ENCODE data around the gene GNMT. TPM values are rescaled to one million over a fixed set of nuclear protein-coding genes. Genes with fewer than 3 reads are reported as not detected.
A peak's percentile ranks its signal among the peaks of the same experiment; 100 is the strongest.
"Not testable (repeated sequence)": the region's sequence is repeated elsewhere in the genome, so short reads cannot be mapped to it uniquely, and the experiment has no call there.

Gene GNMT
- polyA plus RNA-seq, 3 donors = 0.17 to 7.8 (median 0.31) TPM

DNA sequence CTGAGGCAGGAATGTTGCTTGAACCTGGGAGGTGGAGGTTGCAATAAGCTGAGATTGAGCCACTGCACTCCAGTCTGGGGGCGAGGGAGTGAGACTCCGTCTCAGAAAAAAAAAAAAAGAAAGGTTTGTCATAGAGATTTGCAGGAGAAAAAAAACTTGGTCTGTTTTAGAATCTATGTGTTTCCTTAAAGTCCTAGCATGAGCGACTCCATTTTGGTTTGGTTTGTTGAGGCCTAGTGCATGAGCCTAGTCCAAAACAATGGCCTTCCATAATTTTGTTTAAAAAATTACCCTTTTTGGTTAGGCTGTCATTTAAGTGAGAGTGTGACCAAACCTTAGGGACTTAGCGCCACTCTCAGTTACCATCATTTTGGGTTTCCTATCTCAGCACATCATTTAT, 8.2 kb upstream of the GNMT start:
- TF ChIP-seq, protein P1, sequence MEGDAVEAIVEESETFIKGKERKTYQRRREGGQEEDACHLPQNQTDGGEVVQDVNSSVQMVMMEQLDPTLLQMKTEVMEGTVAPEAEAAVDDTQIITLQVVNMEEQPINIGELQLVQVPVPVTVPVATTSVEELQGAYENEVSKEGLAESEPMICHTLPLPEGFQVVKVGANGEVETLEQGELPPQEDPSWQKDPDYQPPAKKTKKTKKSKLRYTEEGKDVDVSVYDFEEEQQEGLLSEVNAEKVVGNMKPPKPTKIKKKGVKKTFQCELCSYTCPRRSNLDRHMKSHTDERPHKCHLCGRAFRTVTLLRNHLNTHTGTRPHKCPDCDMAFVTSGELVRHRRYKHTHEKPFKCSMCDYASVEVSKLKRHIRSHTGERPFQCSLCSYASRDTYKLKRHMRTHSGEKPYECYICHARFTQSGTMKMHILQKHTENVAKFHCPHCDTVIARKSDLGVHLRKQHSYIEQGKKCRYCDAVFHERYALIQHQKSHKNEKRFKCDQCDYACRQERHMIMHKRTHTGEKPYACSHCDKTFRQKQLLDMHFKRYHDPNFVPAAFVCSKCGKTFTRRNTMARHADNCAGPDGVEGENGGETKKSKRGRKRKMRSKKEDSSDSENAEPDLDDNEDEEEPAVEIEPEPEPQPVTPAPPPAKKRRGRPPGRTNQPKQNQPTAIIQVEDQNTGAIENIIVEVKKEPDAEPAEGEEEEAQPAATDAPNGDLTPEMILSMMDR (IDR thresholded peaks at IDR 0.05) = no peak
- Histone ChIP-seq H3K9me3 (replicated peaks in 1 of 2; ENCODE audit: control insufficient read depth in 1 of 2, insufficient read depth in 1 of 2, low read length in 2 of 2) (no peaks in the 10 kb centered on the region), H3K27me3 (ENCODE audit: control insufficient read depth in 2 of 2, insufficient read depth in 2 of 2, low read length in 2 of 2) (no peaks in the 10 kb centered on the region), H3K27ac (ENCODE audit: low read depth in 1 of 2, low read length in 2 of 2) (no peak overlapping the region), H3K4me2 (replicated peaks; ENCODE audit: extremely low read depth, low read length, poor library complexity, severe bottlenecking) (no peak overlapping the region), H3K4me3 (replicated peaks in 1 of 3; ENCODE audit: low read depth in 2 of 3, low read length in 3 of 3) (no peak overlapping the region), H3K9ac (ENCODE audit: insufficient read depth, low read length, poor library complexity, severe bottlenecking) (no peak overlapping the region), H3K79me2 (ENCODE audit: insufficient read depth, low read length) (no peaks in the 10 kb centered on the region), H3K36me3 (replicated peaks in 1 of 2; ENCODE audit: control insufficient read depth in 1 of 2, insufficient read depth in 2 of 2, low read length in 2 of 2) (peaks cover 8 to 14% of the 10 kb centered on the region in 2 donors), H2AFZ (ENCODE audit: insufficient read depth, low read depth, low read length, poor library complexity, severe bottlenecking) (no peak overlapping the region), H4K20me1 (ENCODE audit: insufficient read depth, low read length) (no peaks in the 10 kb centered on the region), H3K4me1 (ENCODE audit: control insufficient read depth in 1 of 2, insufficient read depth in 2 of 2, low read length in 2 of 2) (no peaks in the 10 kb centered on the region)
- Mint-ChIP-seq H3K27me3 (ENCODE audit: low read depth in 3 of 3) (peaks cover 0 to 2% (median 0%) of the 10 kb centered on the region in 3 donors), H3K27ac (peak overlapping the region in 1 of 7 donors; percentile 59), H3K4me1 (no peaks in the 10 kb centered on the region), H3K9me3 (peaks cover 0 to 3% (median 0%) of the 10 kb centered on the region in 7 donors), H3K36me3 (peaks cover 27 to 49% of the 10 kb centered on the region in 2 donors), H3K4me3 (no peak overlapping the region)
- intact Hi-C loops (cut with micrococcal nuclease) = no loop called here
- no CpG with 5 or more reads among the region's 4 CpGs for WGBS (ENCODE audit: insufficient coverage)
- no peak for DNase-seq

DNA sequence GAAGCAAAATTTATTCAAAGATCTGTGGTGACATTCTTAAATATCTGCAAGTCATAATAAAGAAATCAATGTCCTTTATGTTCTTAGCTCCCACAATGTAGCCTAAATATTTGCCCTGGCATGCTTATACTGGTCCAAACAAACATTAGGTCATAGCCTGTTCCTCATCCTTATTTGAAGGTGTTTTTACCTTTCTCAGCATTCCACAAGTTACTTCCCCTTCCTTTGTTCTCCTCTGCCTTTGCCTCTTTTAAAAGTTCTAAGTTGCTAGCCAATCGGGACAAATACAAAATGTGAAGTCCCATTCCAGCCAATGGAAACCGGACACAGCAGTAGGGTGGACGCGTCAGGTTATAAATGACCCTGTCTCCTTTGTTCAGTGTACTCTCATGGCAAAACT, 6.1 kb upstream of the GNMT start:
- H3K36me3 Mint-ChIP-seq = peaks cover 15 to 32% of the 10 kb centered on the region in 2 donors
- H3K27me3 ChIP-seq (ENCODE audit: control insufficient read depth in 2 of 2, insufficient read depth in 2 of 2, low read length in 2 of 2); H3K4me1 ChIP-seq (ENCODE audit: control insufficient read depth in 1 of 2, insufficient read depth in 2 of 2, low read length in 2 of 2); DNase-seq; H3K4me3 Mint-ChIP-seq; H3K4me2 ChIP-seq (replicated peaks; ENCODE audit: extremely low read depth, low read length, poor library complexity, severe bottlenecking); H3K9ac ChIP-seq (ENCODE audit: insufficient read depth, low read length, poor library complexity, severe bottlenecking); H3K27ac ChIP-seq (ENCODE audit: low read depth in 1 of 2, low read length in 2 of 2); H3K27me3 Mint-ChIP-seq (ENCODE audit: low read depth in 3 of 3); intact Hi-C loops (cut with micrococcal nuclease); H3K9me3 ChIP-seq (replicated peaks in 1 of 2; ENCODE audit: control insufficient read depth in 1 of 2, insufficient read depth in 1 of 2, low read length in 2 of 2); H3K36me3 ChIP-seq (replicated peaks in 1 of 2; ENCODE audit: control insufficient read depth in 1 of 2, insufficient read depth in 2 of 2, low read length in 2 of 2); H3K4me1 Mint-ChIP-seq; H3K79me2 ChIP-seq (ENCODE audit: insufficient read depth, low read length); H4K20me1 ChIP-seq (ENCODE audit: insufficient read depth, low read length); H3K4me3 ChIP-seq (replicated peaks in 1 of 3; ENCODE audit: low read depth in 2 of 3, low read length in 3 of 3); H2AFZ ChIP-seq (ENCODE audit: insufficient read depth, low read depth, low read length, poor library complexity, severe bottlenecking); H3K27ac Mint-ChIP-seq; H3K9me3 Mint-ChIP-seq: not testable (repeated sequence)
- 88% methylated on average over 4 of the region's 4 CpGs for WGBS (ENCODE audit: insufficient coverage)
